CD4-positive, alpha-beta T cell treated with Interleukin-17A for 1 hour (primary cell): ENCODE results near the gene GZMH.
A peak's percentile ranks its signal among the peaks of the same experiment; 100 is the strongest.
"Not testable (repeated sequence)": the region's sequence is repeated elsewhere in the genome, so short reads cannot be mapped to it uniquely, and the experiment has no call there.

Experiments
- DNase-seq: peaks from one replicate; pipeline ENCODE4 v3.0.0-alpha.2; 2020

The GZMH gene

GRCh38 chr14:24609655-24610344 is at the start of gene GZMH:
Gene GZMH, minus strand, starts transcription at chr14:24609685. Its CDS starts 72 bp downstream, at chr14:24609613.
- peak; percentile 50 for DNase-seq

- not testable (repeated sequence) for DNase-seq
Observed at GRCh38 chr14:24648361-24648760, 38.9 kb upstream of the GZMH start.

- no peak for DNase-seq
Observed at GRCh38 chr14:24639905-24640304, 30.4 kb upstream of the GZMH start.

GRCh38 chr14:24639270-24639669 is 29.8 kb upstream of the GZMH start:
- no peak for DNase-seq

- peak; percentile 81 for DNase-seq
Observed at GRCh38 chr14:24634158-24634557, 24.7 kb upstream of the GZMH start, which contains the start of gene GZMB. Gene GZMB, minus strand, starts transcription at chr14:24634190. Its CDS starts 30 bp downstream, at chr14:24634160.

- no peak for DNase-seq
Observed at GRCh38 chr14:24633353-24633752, 23.9 kb upstream of the GZMH start.

GRCh38 chr14:24632761-24633160 is 23.3 kb upstream of the GZMH start:
- DNase-seq = no peak

- no peak for DNase-seq
Observed at GRCh38 chr14:24632336-24632735, 22.9 kb upstream of the GZMH start.

GRCh38 chr14:24631749-24632335 is 22.4 kb upstream of the GZMH start:
- peak; percentile 21 for DNase-seq

GRCh38 chr14:24630872-24631477 is 21.5 kb upstream of the GZMH start:
- DNase-seq = no peak

GRCh38 chr14:24630087-24630871 is 20.8 kb upstream of the GZMH start:
- DNase-seq = no peak

- DNase-seq = no peak
Observed at GRCh38 chr14:24629521-24629920, 20.0 kb upstream of the GZMH start.

GRCh38 chr14:24613747-24614146 is 4.3 kb upstream of the GZMH start:
- no peak for DNase-seq

GRCh38 chr14:24613241-24613640 is 3.8 kb upstream of the GZMH start:
- no peak for DNase-seq

- DNase-seq = peak; percentile 27
Observed at GRCh38 chr14:24612196-24612595, 2.7 kb upstream of the GZMH start.

GRCh38 chr14:24607635-24608514 is 1.6 kb downstream of the GZMH start:
- DNase-seq = no peak

GRCh38 chr14:24607081-24607480 is 2.4 kb downstream of the GZMH start:
- DNase-seq = peak; percentile 30

GRCh38 chr14:24606297-24606696 is 3.2 kb downstream of the GZMH start:
- no peak for DNase-seq

GRCh38 chr14:24605435-24606190 is 3.9 kb downstream of the GZMH start:
- peak; percentile 74 for DNase-seq

- DNase-seq = no peak
Observed at GRCh38 chr14:24597403-24597802, 12.1 kb downstream of the GZMH start.

GRCh38 chr14:24595073-24595808 is 14.2 kb downstream of the GZMH start:
- DNase-seq = no peak
